Prostate gland (tissue), 2 donors: ENCODE measurements around the gene PIM3. TPM values are rescaled to one million over a fixed set of nuclear protein-coding genes. Genes with fewer than 3 reads are reported as not detected.

Source experiments
- DNase-seq: peaks from one replicate; pipeline ENCODE4 v3.0.0-alpha.2; 2019; ENCODE audit warnings: low spot score
- H3K27ac ChIP-seq, 2 donors: fragments of 200-600 bp; sonication (generic); 2 replicates each; pipeline ENCODE4 v1.5.1; 2017 to 2019
- H3K27me3 ChIP-seq: fragments of 200-600 bp; sonication (generic); replicated peaks from 2 replicates; pipeline ENCODE4 v1.5.1; 2019; ENCODE audit not compliant: insufficient read depth
- H3K36me3 ChIP-seq, 2 donors: fragments of 200-600 bp; sonication (generic); 1 replicate in 1 of 2; 2 replicates in 1 of 2; pipeline versions ENCODE4 v1.5.1 to v1.8.1; 2017 to 2019
- H3K4me1 ChIP-seq: fragments of 200-600 bp; sonication (generic); replicated peaks from 2 replicates; pipeline ENCODE4 v1.5.1; 2019
- H3K4me3 ChIP-seq, 2 donors: fragments of 200-600 bp; sonication (generic); 2 replicates each; pipeline ENCODE4 v1.5.1; 2017 to 2019
- H3K9me3 ChIP-seq: fragments of 200-600 bp; sonication (generic); 2 replicates; pipeline ENCODE4 v1.5.1; 2017
- POLR2A ChIP-seq: fragments of 450-650 bp; IDR thresholded peaks from one replicate; pipeline ENCODE4 v1.6.1; 2016; ENCODE audit warnings: antibody characterized with exemption, mild to moderate bottlenecking
- POLR2AphosphoS5 ChIP-seq: sonication (generic); formaldehyde crosslinking; IDR thresholded peaks from one replicate; pipeline ENCODE4 v1.6.1; 2017; ENCODE audit warnings: antibody characterized with exemption
- WGBS: methylation state at CpG from one replicate; pipeline ENCODE4 v1.1.5; 2018; 5-methylcytosine and 5-hydroxymethylcytosine counted together
- intact Hi-C: fragments of 100-400 bp; cut with DNase I; formaldehyde crosslinking; loops from one replicate; pipeline ENCODE4 v1.14.2; 2022
- total RNA-seq, 2 donors: library from RNA; depleted of rRNA; stranded (reverse); fragments of >200 nt; gene quantifications; one replicate each; pipeline ENCODE4 v1.1.0, GENCODE V29; 2016
- TF ChIP-seq, protein P1 (sequence below), 4 experiments: fragments of 200-600 bp in 2 of 4; fragments of 450-650 bp in 2 of 4; sonication (generic) in 2 of 4; IDR thresholded peaks; 1 replicate in 3 of 4; 2 replicates in 1 of 4; pipeline ENCODE4 v1.5.1; 2016 to 2019; ENCODE audit warnings: antibody characterized with exemption in 4 of 4, mild to moderate bottlenecking in 2 of 4, moderate library complexity in 2 of 4

Gene PIM3
- total RNA-seq, 2 donors from 2014 or later: 126 to 183 TPM

DNA sequence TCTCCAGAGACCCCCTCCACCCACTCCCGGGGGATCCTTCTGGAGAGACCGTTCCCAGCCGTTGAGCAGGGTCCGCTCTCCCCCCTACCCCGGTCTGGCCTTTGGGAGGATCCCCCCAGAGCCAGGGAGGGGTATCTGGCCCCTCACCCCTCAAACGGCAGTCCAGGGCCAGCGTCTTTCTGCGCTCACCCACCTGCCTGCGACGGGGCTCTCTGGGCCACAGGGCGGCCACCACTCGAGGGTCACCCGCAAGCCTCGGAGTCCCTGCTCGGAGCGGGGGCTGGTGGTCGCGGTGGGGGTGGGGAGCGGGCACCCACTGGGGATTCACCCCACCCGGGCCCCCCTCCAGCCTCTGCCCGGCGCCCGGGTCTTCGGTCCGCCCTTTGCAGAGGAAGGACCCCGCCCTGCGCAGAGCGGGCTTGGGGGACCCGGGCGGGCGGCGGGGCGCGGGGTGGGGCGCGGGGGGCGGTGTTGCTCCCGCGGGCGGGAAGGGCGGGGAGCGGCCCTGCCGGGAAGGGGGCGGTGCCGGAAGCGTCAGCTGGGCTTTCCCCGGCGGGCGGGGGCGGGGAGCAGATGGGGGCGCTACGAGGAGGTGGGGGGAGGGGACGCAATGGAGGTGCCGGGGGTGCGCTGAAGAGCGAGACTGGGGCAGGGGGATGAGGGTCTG is 25.5 kb upstream of the PIM3 start:
- Histone ChIP-seq H3K27ac (peak overlapping the region; percentile 94 to 95), H3K36me3 (no peaks in the 10 kb centered on the region), H3K4me1 (peaks cover 22% of the 10 kb centered on the region), H3K27me3 (no peaks in the 10 kb centered on the region), H3K9me3 (no peaks in the 10 kb centered on the region), H3K4me3 (peak overlapping the region; percentile 40 to 44)
- DNase-seq: peak; percentile 76
- WGBS: 27% methylated on average over 15 of the region's 56 CpGs
- TF ChIP-seq, protein P1, sequence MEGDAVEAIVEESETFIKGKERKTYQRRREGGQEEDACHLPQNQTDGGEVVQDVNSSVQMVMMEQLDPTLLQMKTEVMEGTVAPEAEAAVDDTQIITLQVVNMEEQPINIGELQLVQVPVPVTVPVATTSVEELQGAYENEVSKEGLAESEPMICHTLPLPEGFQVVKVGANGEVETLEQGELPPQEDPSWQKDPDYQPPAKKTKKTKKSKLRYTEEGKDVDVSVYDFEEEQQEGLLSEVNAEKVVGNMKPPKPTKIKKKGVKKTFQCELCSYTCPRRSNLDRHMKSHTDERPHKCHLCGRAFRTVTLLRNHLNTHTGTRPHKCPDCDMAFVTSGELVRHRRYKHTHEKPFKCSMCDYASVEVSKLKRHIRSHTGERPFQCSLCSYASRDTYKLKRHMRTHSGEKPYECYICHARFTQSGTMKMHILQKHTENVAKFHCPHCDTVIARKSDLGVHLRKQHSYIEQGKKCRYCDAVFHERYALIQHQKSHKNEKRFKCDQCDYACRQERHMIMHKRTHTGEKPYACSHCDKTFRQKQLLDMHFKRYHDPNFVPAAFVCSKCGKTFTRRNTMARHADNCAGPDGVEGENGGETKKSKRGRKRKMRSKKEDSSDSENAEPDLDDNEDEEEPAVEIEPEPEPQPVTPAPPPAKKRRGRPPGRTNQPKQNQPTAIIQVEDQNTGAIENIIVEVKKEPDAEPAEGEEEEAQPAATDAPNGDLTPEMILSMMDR (IDR thresholded peaks at IDR 0.05): no peak
- no peak for TF ChIP-seq POLR2A
- TF ChIP-seq POLR2AphosphoS5: no peak
- intact Hi-C loops: loop anchor here (10.0 kb wide), 1 partner anchor 270 kb away; the partner anchor contains the start of gene SELENOO

GRCh38 chr22:49935561-49935960 is 25.0 kb upstream of the PIM3 start:
- Histone ChIP-seq H3K9me3 (no peaks in the 10 kb centered on the region), H3K4me1 (peaks cover 21% of the 10 kb centered on the region), H3K4me3 (peak overlapping the region; percentile 40 to 44), H3K27ac (peak overlapping the region; percentile 94 to 95), H3K27me3 (no peaks in the 10 kb centered on the region), H3K36me3 (no peaks in the 10 kb centered on the region)
- no peak for DNase-seq
- WGBS: 0% methylated on average over 3 of the region's 16 CpGs
- intact Hi-C loops: loop anchor here (10.0 kb wide), 1 partner anchor 269 kb away; the partner anchor contains the start of gene SELENOO
- no peak for TF ChIP-seq POLR2A

GRCh38 chr22:49936018-49936972 is 24.3 kb upstream of the PIM3 start:
- peak; percentile 58 for TF ChIP-seq POLR2A
- TF ChIP-seq, protein P1 (IDR thresholded peaks at IDR 0.05): no peak
- peak; percentile 64 for TF ChIP-seq POLR2AphosphoS5
- peak overlapping the region; percentile 94 to 95 for H3K27ac ChIP-seq
- WGBS: 19% methylated on average over 20 of the region's 52 CpGs
- peak; percentile 80 for DNase-seq
- no peaks in the 10 kb centered on the region for H3K36me3 ChIP-seq
- no peaks in the 10 kb centered on the region for H3K27me3 ChIP-seq
- intact Hi-C loops: loop anchor here (2.0 to 10.0 kb wide), 2 partner anchors 23 to 269 kb away; partner anchors contain the start of gene SELENOO
- peaks cover 18% of the 10 kb centered on the region for H3K4me1 ChIP-seq
- H3K4me3 ChIP-seq: peak overlapping the region; percentile 40 to 44
- no peaks in the 10 kb centered on the region for H3K9me3 ChIP-seq

DNA sequence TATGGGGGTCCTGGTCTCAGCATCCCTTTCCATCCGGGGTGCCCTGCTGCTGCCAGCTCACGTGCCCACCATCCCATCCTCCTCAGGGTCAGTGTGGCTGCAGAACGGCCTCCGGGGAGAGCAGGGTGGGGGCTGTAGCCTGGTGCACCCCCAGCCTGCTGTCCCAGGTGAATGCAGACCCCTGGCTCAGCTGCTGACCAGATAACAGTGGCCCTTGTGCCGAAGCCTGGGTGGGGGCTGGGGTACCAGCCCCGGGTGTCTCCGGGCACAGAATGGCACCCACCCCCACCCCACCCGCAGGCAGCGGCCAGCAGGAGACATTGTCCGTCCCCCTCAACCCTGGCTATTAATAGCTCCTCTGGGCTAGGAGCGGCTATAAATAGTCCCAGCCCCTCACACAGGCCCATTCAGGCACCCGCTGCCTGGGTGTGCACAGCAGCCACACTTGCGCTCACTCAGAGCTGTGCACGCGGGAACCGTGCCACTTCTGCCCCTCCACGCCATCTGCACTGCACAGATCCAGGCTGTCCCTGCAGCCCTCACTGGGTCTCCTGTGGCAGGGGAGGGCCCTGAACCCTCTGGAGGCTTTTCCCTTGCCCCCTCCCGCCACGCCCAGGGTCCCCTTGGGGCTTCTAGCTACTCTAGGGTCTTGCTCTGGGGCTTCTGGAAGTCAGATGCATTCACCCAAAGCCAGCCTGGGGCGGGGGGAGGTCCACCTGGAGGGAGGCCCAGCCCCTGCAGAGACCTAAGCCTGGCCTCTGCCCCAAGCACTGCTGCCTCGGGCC is 23.4 kb upstream of the PIM3 start:
- DNase-seq: no peak
- peaks cover 18% of the 10 kb centered on the region for H3K4me1 ChIP-seq
- no peaks in the 10 kb centered on the region for H3K27me3 ChIP-seq
- no peaks in the 10 kb centered on the region for H3K36me3 ChIP-seq
- WGBS: 69% methylated on average over 19 of the region's 21 CpGs
- intact Hi-C loops: loop anchor here (2.0 to 10.0 kb wide), 2 partner anchors 22 to 268 kb away; partner anchors contain the start of gene SELENOO
- H3K4me3 ChIP-seq: no peak overlapping the region
- H3K9me3 ChIP-seq: no peaks in the 10 kb centered on the region
- no peak for TF ChIP-seq POLR2AphosphoS5
- no peak for TF ChIP-seq POLR2A
- TF ChIP-seq, protein P1 (IDR thresholded peaks at IDR 0.05): no peak
- peak overlapping the region; percentile 94 to 95 for H3K27ac ChIP-seq
